GM08714 (cell line): ENCODE data around the gene ELK4.
"Not testable (repeated sequence)": the region's sequence is repeated elsewhere in the genome, so short reads cannot be mapped to it uniquely, and the experiment has no call there.

Experiments used
- H3K4me3 ChIP-seq: fragments of 200-500 bp; sonication (Bioruptor generic); 2 replicates; pipeline ENCODE4 v1.5.1; 2014; ENCODE audit warnings: mild to moderate bottlenecking, low read length, inconsistent platforms
- ZNF274 ChIP-seq: IDR thresholded peaks from 2 replicates; pipeline ENCODE4 v1.6.1; 2012; ENCODE audit warnings: mild to moderate bottlenecking, low read depth, low read length

ELK4 gene

GRCh38 chr1:205658943-205659581, 27.3 kb upstream of the ELK4 start:
- H3K4me3 ChIP-seq, result no peak overlapping the region
- TF ChIP-seq ZNF274, result no peak

DNA sequence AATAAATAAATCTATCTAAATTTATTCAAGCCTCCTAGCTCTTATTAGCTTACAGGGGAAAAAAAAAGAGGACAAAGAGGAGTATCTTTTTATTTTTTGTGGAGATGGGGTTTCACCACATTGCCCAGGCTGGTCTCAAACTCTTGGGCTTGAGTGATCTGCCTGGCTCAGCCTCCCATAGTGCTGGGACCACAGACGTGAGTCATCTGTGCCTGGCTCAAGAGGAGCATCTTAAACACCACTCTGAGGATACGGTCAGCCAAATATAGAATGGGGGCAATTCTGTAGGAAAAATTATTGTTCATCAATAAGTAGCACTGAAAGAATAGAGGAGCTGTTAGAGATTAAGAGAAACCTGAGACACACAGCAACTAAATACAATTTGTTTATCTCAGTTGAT, 24.4 kb upstream of the ELK4 start:
- H3K4me3 ChIP-seq, result no peak overlapping the region
- no peak for TF ChIP-seq ZNF274

GRCh38 chr1:205652984-205653383, 21.2 kb upstream of the ELK4 start:
- no peak for TF ChIP-seq ZNF274
- no peak overlapping the region for H3K4me3 ChIP-seq

- H3K4me3 ChIP-seq, result no peak overlapping the region
- no peak for TF ChIP-seq ZNF274
Measured at GRCh38 chr1:205650241-205650640, 18.4 kb upstream of the ELK4 start.

DNA sequence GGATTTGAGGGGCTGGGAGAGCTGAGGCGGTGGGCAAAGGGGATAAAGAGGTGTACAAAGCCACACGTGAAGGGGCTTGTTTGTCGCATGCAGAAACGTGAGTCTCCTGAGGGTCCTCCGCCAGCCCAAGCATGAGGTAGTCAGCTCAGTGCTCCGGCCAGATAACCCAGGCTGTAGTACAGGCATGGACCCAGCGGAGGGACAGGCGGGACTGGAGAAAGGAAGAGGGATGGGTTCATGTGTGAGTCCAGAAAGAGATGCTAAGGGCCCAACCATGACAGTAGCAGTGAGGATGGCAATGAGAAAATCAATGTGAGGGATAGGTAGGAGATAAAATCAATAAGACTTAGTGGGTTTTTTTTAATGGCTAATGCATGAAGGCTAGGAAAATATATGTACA, 13.7 kb upstream of the ELK4 start:
- no peak overlapping the region for H3K4me3 ChIP-seq
- no peak for TF ChIP-seq ZNF274

DNA sequence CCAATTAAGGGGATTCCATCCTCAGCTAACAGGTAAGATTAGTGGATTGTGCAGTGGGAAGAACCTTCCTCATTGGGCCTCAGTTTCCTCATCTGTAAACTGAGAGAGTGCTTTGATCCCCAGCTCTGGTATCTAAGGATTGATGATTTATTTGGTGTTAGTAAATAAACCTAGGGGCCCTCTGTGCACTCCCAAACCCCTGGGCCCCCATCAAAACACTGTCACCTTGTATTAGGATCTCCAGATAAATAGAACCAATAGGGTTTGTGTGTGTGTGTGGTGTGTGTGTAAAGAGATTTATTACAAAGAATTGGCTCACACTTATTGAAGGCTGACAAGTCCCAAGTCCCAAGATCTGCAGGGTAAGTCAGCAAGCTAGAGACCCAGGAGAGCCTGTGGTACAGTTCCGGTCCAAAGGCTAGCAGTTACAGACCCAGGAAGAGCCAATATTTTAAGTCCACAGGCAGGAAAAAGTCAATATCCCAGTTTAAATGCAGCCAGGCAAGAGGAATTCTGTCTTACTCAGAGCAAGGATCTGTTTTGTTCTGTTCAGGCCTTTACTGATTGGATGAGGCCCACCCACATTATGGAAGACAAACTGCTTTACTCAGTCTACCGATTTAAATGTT, 11.0 kb upstream of the ELK4 start:
- H3K4me3 ChIP-seq, result no peak overlapping the region
- TF ChIP-seq ZNF274, result no peak

DNA sequence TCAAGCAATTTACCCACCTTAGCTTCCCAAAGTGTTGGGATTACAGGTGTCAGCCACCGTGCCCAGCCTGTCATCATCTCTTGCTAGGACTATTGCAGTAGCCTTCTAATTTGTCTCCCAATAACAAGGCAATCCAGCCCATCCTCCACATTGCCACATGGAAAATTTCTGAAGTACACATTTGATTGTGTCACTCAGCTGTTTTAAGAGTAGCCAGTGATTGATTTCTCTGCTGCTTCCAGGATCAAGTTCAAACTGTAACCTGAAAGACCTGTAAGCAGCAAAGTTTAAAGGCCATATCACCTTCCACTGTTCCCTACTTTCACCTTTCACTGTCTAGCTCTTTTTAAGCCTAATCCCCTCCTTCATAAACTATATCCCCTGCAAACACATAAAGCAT, 7.8 kb upstream of the ELK4 start:
- H3K4me3 ChIP-seq, result no peak overlapping the region
- TF ChIP-seq ZNF274, result no peak

- no peak for TF ChIP-seq ZNF274
- H3K4me3 ChIP-seq, result no peak overlapping the region
Measured at GRCh38 chr1:205637854-205638468, 6.2 kb upstream of the ELK4 start.

DNA sequence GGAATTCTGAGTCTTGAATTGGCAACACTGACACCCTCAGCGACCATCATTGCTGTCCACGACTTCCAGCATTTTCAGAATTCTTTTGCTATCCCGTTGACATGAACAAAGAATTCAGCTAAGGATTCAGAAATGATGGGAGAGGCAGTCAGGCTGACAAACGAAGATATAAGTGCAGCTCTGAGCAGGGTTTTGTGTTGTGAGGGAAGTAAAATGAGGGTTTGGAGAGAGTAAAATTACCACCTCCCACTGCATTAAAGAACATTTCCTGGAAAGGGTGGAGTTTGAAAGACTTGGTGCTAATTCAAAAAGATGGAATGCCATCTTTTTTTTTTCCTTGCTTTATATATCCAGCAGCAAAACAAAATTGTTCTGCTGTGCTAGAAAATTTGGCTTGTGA, 4.9 kb upstream of the ELK4 start:
- no peak for TF ChIP-seq ZNF274

GRCh38 chr1:205636138-205636530, 4.3 kb upstream of the ELK4 start:
- not testable (repeated sequence) for H3K4me3 ChIP-seq

More for the DNA sequence above, 4.9 kb upstream of the ELK4 start:
- H3K4me3 ChIP-seq, result no peak overlapping the region

DNA sequence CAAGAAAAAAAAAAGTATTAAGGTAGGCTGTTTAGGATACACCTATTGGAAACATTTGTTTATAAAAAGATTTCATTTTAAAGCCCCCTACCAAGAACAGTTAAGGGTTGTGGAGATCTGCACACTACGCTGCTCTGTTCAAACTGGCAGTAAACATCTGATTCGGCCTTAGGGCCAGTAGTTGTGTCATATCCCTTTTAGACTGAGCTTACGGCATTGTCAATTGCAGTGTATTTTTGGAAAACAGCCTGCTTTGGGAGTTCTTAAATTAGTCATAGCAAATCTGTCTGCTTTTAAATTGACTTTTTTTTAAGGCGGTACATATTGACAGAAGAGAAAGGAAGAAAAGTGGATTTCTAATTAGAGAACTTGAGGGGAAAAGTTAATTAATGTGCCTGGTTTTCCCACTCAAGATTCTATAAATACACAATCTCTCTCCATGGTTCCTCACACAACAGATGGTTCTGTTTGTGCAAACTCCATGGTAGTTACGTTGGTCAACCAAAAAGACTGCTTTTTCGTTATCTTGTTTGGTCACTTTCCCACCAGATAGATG, 1.7 kb upstream of the ELK4 start:
- H3K4me3 ChIP-seq, result no peak overlapping the region
- no peak for TF ChIP-seq ZNF274

- TF ChIP-seq ZNF274, result no peak
- H3K4me3 ChIP-seq, result peak overlapping the region; percentile 82
Measured at GRCh38 chr1:205632669-205633169, 908 bp upstream of the ELK4 start.

DNA sequence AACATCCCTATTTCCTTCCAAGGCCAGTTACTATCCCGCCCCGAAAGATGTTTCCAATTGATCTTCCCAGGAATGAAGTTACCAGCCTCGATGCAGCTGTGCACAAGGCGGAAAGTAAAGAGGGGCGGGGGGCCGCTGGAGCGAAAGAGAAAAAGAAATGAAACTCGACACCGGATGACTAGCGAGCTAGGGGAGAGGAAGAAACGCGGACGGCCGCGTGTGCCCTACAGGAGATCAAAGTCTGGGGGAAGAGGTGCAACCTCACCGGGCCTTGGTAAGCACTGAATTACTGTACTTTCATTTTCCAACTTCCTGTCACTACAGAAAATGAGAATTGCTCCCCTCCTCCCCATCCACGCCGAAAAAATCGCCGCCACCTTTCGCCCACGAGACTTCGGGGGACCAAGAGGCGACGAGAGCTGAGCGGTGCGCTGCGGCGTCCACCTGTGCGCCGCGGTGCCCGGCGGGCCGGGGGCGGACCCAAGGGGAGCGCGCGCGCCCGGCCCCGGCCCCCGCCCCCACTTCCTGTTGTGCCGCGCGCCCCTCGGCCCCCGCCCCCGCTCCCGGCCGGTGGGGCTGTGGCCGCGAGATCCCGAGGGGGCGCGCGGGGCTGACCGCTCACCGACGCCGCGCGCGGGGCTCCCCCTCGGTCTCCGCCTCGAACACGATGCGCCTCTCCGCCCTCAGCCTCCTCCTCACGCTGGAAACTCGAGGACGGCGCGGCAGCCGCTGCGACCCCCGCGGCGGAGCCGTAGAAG, 622 bp downstream of the ELK4 start:
- H3K4me3 ChIP-seq, result peak overlapping the region; percentile 82
- no peak for TF ChIP-seq ZNF274

- TF ChIP-seq ZNF274, result no peak
- peak overlapping the region; percentile 82 for H3K4me3 ChIP-seq
Measured at GRCh38 chr1:205630651-205631009, 1.2 kb downstream of the ELK4 start.

- peak overlapping the region; percentile 82; the same call in 1 of the 2 replicates for H3K4me3 ChIP-seq
- TF ChIP-seq ZNF274, result no peak
Measured at GRCh38 chr1:205630241-205630640, 1.6 kb downstream of the ELK4 start.
